Esophagus (tissue), 2 donors: ENCODE results near the gene SOWAHA. TPM values are rescaled to one million over a fixed set of nuclear protein-coding genes. Genes with fewer than 3 reads are reported as not detected.
"Not testable (repeated sequence)": the region's sequence is repeated elsewhere in the genome, so short reads cannot be mapped to it uniquely, and the experiment has no call there.

Experiments
- H3K27ac ChIP-seq, 2 donors: one replicate each; pipeline ENCODE4 v1.5.1; 2013; ENCODE audit warnings: low read depth in 2 of 2, mild to moderate bottlenecking in 2 of 2, inconsistent platforms in 1 of 2, low read length in 1 of 2, moderate library complexity in 1 of 2
- H3K27me3 ChIP-seq, 2 donors: one replicate each; pipeline ENCODE4 v1.6.1; 2013; ENCODE audit warnings: low read length in 2 of 2, control low read depth in 1 of 2, mild to moderate bottlenecking in 1 of 2; ENCODE audit not compliant: insufficient read depth in 2 of 2, control insufficient read depth in 1 of 2
- H3K36me3 ChIP-seq, 2 donors: one replicate each; pipeline ENCODE4 v1.6.1; 2013; ENCODE audit warnings: low read length in 1 of 2; ENCODE audit not compliant: control insufficient read depth in 2 of 2, insufficient read depth in 2 of 2
- H3K4me1 ChIP-seq, 2 donors: one replicate each; pipeline ENCODE4 v1.6.1; 2013; ENCODE audit warnings: low read length in 1 of 2; ENCODE audit not compliant: control insufficient read depth in 2 of 2, insufficient read depth in 2 of 2
- H3K4me3 ChIP-seq, 2 donors: one replicate each; pipeline ENCODE4 v1.5.1; 2013; ENCODE audit warnings: low read length in 2 of 2, mild to moderate bottlenecking in 2 of 2, low read depth in 1 of 2, moderate library complexity in 1 of 2
- H3K9me3 ChIP-seq, 2 donors: one replicate each; pipeline ENCODE4 v1.6.1; 2013; ENCODE audit warnings: mild to moderate bottlenecking in 2 of 2, low read depth in 1 of 2, low read length in 1 of 2, moderate library complexity in 1 of 2; ENCODE audit not compliant: control insufficient read depth in 2 of 2, insufficient read depth in 1 of 2
- WGBS, 2 donors: extraction: QIAGEN DNeasy Blood & Tissue Kit; methylation state at CpG; one replicate each; pipeline ENCODE4 v1.1.7; 2013; 5-methylcytosine and 5-hydroxymethylcytosine counted together
- polyA plus RNA-seq, 2 donors: library from polyadenylated mRNA; stranded (reverse); fragments of 200-250 nt; gene quantifications; one replicate each; pipeline ENCODE4 v1.2.3, GENCODE V29; 2013
- donor health status: healthy with polysubstance abuse.
- donor health status: Bipolar disorder and iron deficiency.

The SOWAHA gene
- polyA plus RNA-seq, 2 donors, result 0.07 to 0.18 TPM

DNA sequence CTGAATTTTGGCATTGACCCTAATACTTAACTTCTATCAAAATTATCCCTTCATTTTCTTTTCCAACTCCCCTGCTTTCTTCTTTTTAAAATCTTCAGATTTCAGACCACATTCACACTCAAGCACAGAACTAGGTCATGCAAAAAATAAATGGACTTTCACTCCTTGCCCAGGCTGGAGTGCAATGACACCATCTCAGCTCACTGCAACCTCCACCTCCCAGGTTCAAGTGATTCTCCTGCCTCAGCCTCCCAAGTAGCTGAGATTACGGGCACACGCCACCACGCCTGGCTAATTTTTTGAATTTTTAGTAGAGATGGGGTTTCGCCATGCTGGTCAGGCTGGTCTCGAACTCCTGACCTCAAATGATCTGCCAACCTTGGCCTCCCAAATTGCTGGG lies 41.9 kb downstream of the SOWAHA start:
- H3K36me3 ChIP-seq, H3K9me3 ChIP-seq, H3K27me3 ChIP-seq, H3K4me3 ChIP-seq, H3K27ac ChIP-seq, H3K4me1 ChIP-seq: not testable (repeated sequence)
- WGBS, 2 donors, result 97% methylated on average over 5 of the region's 5 CpGs

DNA sequence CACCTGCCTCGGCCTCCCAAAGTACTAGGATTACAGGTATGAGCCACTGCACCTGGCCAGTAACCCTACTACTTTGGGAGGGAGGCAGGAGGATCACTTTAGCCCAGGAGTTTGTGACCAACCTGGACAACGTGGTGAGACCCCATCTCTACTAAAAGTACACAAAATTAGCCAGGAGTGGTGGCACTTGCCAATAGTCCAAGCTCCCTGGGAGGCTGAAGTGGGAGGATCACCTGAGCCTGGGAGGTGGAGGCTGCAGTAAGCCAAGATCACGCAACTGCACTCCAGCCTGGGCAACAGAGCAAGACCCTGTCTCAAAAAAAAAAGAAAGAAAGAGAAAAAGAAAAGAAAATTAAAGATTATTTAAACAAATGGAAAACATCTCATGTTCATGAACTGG lies 42.9 kb downstream of the SOWAHA start:
- Histone ChIP-seq H3K4me3 (no peak overlapping the region), H3K36me3 (no peaks in the 10 kb centered on the region), H3K4me1 (no peaks in the 10 kb centered on the region), H3K9me3 (no peaks in the 10 kb centered on the region), H3K27me3 (no peaks in the 10 kb centered on the region), H3K27ac (no peak overlapping the region)
- WGBS, 2 donors, result 83 to 88% methylated on average over 3 of the region's 3 CpGs

DNA sequence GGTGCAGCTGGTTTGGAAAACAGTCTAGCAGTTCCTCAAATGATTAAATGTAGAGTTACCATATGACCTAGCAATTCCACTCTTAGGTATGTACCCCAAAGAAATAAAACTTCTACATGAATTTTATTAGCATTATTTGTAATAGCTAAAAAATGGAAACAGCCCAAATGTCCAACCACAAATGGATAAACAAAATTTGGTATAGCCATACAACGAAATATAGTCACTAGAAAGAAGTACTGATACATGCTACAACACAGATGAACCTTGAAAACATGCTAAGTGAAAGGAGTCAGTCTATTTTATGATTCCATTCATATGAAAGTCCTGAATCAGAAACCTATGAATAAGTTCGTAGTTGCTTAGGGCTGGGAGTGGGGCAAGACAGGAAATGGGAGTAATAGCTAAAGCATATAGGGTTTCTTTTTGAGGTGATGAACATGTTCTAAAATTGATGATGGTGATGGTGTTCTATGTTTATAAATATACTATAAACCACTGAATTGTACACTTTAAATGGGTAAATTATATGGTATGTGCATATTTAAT lies 46.9 kb downstream of the SOWAHA start:
- Histone ChIP-seq H3K27me3 (no peaks in the 10 kb centered on the region), H3K4me1 (no peaks in the 10 kb centered on the region), H3K4me3 (no peak overlapping the region), H3K27ac (no peak overlapping the region), H3K36me3 (no peaks in the 10 kb centered on the region), H3K9me3 (no peaks in the 10 kb centered on the region)
- 76 to 80% methylated on average over 2 of the region's 2 CpGs for WGBS, 2 donors

DNA sequence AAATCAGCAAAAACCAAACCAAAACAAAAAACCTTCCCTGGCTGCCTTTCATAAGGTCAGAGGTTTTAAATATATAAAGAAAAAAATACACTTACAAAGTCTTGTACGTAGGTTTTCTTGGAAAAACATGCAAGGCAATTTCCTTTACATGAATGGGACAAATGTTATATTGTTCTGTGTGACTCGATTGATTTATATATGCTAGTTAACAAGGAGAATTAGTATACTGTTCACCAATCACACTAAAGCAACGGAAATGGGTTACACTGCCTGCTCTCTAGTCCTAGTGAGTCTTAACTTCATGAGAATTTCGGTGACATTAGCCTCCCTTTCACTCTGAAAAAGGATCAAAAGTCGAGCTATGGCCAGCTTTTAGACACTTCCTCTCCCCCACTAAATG lies 47.6 kb downstream of the SOWAHA start:
- no peak overlapping the region for H3K4me3 ChIP-seq
- no peaks in the 10 kb centered on the region for H3K9me3 ChIP-seq
- 72 to 82% methylated on average over 5 of the region's 5 CpGs for WGBS, 2 donors
- no peaks in the 10 kb centered on the region for H3K4me1 ChIP-seq
- H3K27me3 ChIP-seq, result no peaks in the 10 kb centered on the region
- H3K36me3 ChIP-seq, result no peaks in the 10 kb centered on the region
- no peak overlapping the region for H3K27ac ChIP-seq

DNA sequence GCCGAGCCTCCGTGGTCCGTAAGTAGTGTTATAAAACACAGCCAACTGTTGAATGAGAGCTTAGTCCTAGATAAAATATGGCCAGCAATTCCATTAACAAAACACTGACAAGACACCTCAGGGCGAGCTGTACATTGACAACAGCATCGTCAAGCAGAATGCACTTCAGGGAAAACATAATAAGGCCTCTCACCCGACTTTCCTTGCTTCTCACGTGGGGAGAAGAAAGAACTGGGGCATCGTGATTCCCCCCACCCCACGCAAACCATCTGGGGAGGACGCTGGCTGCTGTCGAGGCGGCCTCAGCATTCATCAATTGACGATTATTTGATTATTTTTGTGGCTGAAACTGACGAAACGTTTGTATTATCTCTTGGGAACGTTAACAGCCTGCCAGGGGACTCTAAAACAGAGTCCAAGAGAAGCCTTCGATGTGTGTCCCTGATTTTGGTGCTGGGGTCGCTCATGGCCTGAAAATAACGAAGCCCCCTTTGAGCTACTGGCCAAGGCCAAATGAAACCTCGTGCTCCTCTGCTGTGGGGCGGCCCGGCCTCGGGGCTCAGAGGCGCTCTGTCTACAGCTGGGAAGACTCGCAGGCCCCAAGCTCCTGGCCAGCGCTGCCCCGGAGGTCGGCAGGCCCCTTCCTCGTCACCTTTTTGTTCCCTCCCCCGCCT lies 52.7 kb downstream of the SOWAHA start:
- Histone ChIP-seq H3K36me3 (peaks cover 6% of the 10 kb centered on the region in 2 donors), H3K9me3 (no peaks in the 10 kb centered on the region), H3K4me3 (peak overlapping the region; percentile 86 to 95), H3K4me1 (peaks cover 0 to 2% of the 10 kb centered on the region in 2 donors), H3K27me3 (no peaks in the 10 kb centered on the region), H3K27ac (peak overlapping the region; percentile 88 to 92)
- WGBS, 2 donors, result 28 to 30% methylated on average over 30 of the region's 30 CpGs

Other genes starting within 250 kb of the SOWAHA start
- not detected for gene IL13, start 155.1 kb upstream of the SOWAHA start, polyA plus RNA-seq
- not detected for gene IL4, start 139.3 kb upstream of the SOWAHA start, polyA plus RNA-seq
- gene KIF3A, start 75.8 kb upstream of the SOWAHA start, polyA plus RNA-seq, result 1 to 10 TPM; 2.0 to 2.4 TPM
- gene CCNI2, start 65.9 kb upstream of the SOWAHA start, polyA plus RNA-seq, result under 1 TPM; 0.04 to 0.05 TPM
- 10 to 100 TPM; 22.1 to 23.3 TPM for gene SEPTIN8, start 36.1 kb upstream of the SOWAHA start, polyA plus RNA-seq
- gene SHROOM1, start 17.3 kb downstream of the SOWAHA start, polyA plus RNA-seq, result 1 to 10 TPM; 3.3 to 5.6 TPM
- under 1 TPM; 0.16 to 0.55 TPM for gene GDF9, start 53.2 kb downstream of the SOWAHA start, polyA plus RNA-seq
- gene UQCRQ, start 53.3 kb downstream of the SOWAHA start, polyA plus RNA-seq, result 100 to 1,000 TPM; 351 to 424 TPM
- gene LEAP2, start 60.4 kb downstream of the SOWAHA start, polyA plus RNA-seq, result 1 to 10 TPM in 1 of 2 donors, under 1 TPM in 1; 0.73 to 2.2 TPM
- 10 to 100 TPM; 10.4 to 12.6 TPM for gene AFF4, start 150.3 kb downstream of the SOWAHA start, polyA plus RNA-seq
- 10 to 100 TPM; 22.0 to 23.4 TPM for gene ZCCHC10, start 213.2 kb downstream of the SOWAHA start, polyA plus RNA-seq
- 100 to 1,000 TPM in 1 of 2 donors, 10 to 100 TPM in 1; 60.6 to 103 TPM for gene HSPA4, start 238.7 kb downstream of the SOWAHA start, polyA plus RNA-seq